RWPE1 (cell line): ENCODE data around the gene PFDN4.

Source experiments
- CTCF ChIA-PET: fragments of 350-600 bp; sonication (Branson Sonifier 250); formaldehyde crosslinking; extraction: SDS; loops from one replicate; lab custom pipeline; 2021; lab: Yijun Ruan, JAX
- POLR2A ChIA-PET: fragments of 400-600 bp; formaldehyde crosslinking; extraction: SDS; loops from one replicate; lab custom pipeline; 2020; ENCODE audit warnings: antibody characterized with exemption; ENCODE audit not compliant: low non-redundant PET; lab: Yijun Ruan, JAX
- DNase-seq: peaks from one replicate; pipeline ENCODE4 v3.0.0; 2012; ENCODE audit warnings: low spot score
- H3K27ac ChIP-seq: fragments of 450-650 bp; 2 replicates; pipeline ENCODE4 v1.5.1; 2017
- TF ChIP-seq, protein P1 (sequence below): fragments of 450-650 bp; conservative IDR thresholded peaks from 2 replicates; pipeline ENCODE4 v1.5.1; 2017; ENCODE audit warnings: low read depth, mild to moderate bottlenecking

Gene PFDN4

DNA sequence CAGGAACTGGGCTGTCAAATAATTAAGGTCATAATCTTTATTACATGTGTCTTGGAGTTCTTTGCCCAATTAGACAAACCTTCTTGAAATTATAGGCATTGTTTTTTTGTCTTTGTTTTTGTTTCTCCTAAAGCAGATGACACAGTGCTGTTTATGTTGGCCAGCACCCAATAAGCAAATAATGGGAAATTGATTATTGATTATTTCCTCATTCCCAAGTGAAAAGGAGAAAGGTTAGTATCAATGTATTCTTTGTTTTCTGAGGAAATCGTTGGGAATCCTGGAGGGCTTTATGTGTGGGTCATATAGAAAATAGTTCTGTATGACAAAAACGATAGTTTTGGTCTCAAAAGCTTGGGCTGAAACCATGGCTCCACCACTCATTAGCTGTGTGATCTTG is 29.6 kb upstream of the PFDN4 start:
- ChIA-PET CTCF (interaction anchor here (0.7 to 0.9 kb wide), 2 partner anchors 29 to 70 kb away, joined by 3 to 6 read pairs; no protein-coding TSS in a partner anchor), POLR2A (no interaction called here)
- TF ChIP-seq, protein P1, sequence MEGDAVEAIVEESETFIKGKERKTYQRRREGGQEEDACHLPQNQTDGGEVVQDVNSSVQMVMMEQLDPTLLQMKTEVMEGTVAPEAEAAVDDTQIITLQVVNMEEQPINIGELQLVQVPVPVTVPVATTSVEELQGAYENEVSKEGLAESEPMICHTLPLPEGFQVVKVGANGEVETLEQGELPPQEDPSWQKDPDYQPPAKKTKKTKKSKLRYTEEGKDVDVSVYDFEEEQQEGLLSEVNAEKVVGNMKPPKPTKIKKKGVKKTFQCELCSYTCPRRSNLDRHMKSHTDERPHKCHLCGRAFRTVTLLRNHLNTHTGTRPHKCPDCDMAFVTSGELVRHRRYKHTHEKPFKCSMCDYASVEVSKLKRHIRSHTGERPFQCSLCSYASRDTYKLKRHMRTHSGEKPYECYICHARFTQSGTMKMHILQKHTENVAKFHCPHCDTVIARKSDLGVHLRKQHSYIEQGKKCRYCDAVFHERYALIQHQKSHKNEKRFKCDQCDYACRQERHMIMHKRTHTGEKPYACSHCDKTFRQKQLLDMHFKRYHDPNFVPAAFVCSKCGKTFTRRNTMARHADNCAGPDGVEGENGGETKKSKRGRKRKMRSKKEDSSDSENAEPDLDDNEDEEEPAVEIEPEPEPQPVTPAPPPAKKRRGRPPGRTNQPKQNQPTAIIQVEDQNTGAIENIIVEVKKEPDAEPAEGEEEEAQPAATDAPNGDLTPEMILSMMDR = no peak
- DNase-seq = no peak
- no peak overlapping the region for H3K27ac ChIP-seq

GRCh38 chr20:54179946-54180345 is 27.9 kb upstream of the PFDN4 start:
- no peak overlapping the region for H3K27ac ChIP-seq
- DNase-seq = peak; percentile 72
- TF ChIP-seq, protein P1 = no peak
- ChIA-PET POLR2A (interaction anchor here (0.5 kb wide), 1 partner anchor 295 kb away, joined by 3 read pairs; no protein-coding TSS in a partner anchor), CTCF (interaction anchor here (0.9 to 1.2 kb wide), 2 partner anchors 35 to 43 kb away, joined by 3 read pairs; no protein-coding TSS in a partner anchor)

GRCh38 chr20:54180931-54181330 is 27.0 kb upstream of the PFDN4 start:
- CTCF ChIA-PET = no interaction called here
- POLR2A ChIA-PET = no interaction called here

DNA sequence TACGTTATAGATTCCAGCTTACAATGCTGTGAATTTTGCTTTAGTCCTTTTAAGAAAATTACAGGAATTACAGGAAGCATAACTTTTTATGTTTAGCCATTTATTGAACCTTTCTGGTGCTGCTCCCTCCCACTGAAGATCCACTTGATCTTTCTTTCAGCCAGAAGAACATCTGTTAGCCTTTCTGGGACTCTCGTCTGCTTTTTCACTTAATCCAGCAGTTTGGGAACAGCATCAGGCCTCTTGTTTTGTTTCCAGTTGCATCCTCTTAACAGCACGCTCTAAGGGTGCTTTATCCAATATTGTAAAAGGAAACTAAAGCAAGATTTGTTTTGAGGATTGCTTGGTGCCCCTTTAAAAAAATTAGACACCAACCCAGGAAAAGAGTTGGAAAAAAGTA is 23.8 kb upstream of the PFDN4 start:
- TF ChIP-seq, protein P1 = no peak
- POLR2A ChIA-PET = no interaction called here
- no peak for DNase-seq
- CTCF ChIA-PET = interaction anchor here (0.6 kb wide), 2 partner anchors 97 to 234 kb away, joined by 4 to 5 read pairs; no protein-coding TSS in a partner anchor
- H3K27ac ChIP-seq = no peak overlapping the region

More at GRCh38 chr20:54180931-54181330, 27.0 kb upstream of the PFDN4 start:
- no peak overlapping the region for H3K27ac ChIP-seq
- DNase-seq = no peak
- TF ChIP-seq, protein P1 = no peak

DNA sequence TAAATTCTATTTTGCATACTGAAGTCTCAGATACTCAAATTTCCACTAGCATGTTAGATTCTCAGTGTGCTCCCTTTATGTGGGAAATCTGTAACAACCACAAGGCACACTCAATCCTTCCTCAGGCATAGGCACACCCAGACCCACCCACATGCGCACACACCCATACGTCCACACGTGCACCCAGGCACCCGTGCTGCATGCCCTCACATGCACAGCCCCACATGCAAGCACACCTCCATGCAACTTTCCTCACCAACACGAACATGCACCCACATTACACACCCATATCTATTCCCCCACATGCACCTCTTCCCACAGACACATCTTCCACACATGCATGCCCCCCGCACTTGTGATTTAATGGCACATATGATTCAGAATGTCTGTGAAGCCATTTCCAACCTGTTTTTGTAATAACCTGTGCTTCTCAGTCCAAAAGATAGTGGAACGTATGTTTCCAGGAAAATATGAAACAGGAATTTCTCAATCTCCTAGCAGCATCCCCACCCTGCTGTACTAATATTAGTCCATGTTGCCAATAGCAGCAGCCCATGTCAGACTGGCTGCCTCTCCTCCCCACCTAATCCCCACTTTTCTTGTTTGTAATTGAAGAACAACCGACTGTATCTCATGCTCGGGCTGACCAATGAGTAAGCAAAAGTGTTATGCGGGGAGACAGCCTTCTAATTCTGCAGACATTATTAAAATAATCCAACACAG is 22.8 kb upstream of the PFDN4 start:
- ChIA-PET POLR2A (no interaction called here), CTCF (interaction anchor here (0.6 kb wide), 1 partner anchor 98 kb away, joined by 5 read pairs; no protein-coding TSS in a partner anchor)
- TF ChIP-seq, protein P1 = no peak
- no peak for DNase-seq
- peak overlapping the region; percentile 81 for H3K27ac ChIP-seq

GRCh38 chr20:54188132-54188849 is 19.6 kb upstream of the PFDN4 start:
- POLR2A ChIA-PET = no interaction called here
- CTCF ChIA-PET = interaction anchor here (1.8 kb wide), 1 partner anchor 11 kb away, joined by 4 read pairs; no protein-coding TSS in a partner anchor
- TF ChIP-seq, protein P1 = no peak
- no peak for DNase-seq
- no peak overlapping the region for H3K27ac ChIP-seq
